Measurements from ENCODE around the gene KCNQ1.

The KCNQ1 gene

GRCh38 chr11:2462543-2462985 lies 17.8 kb downstream of the KCNQ1 start:
- no peak for DNase-seq

- no peak for DNase-seq
These were observed 18.4 kb downstream of the KCNQ1 start for GRCh38 chr11:2462986-2463765.

- DNase-seq: no peak
These were observed 19.0 kb downstream of the KCNQ1 start for GRCh38 chr11:2463766-2464277.

- no peak for DNase-seq
These were observed 19.8 kb downstream of the KCNQ1 start for GRCh38 chr11:2464451-2465165.

- DNase-seq: no peak
These were observed 20.6 kb downstream of the KCNQ1 start for GRCh38 chr11:2465202-2466068.

- no peak for DNase-seq
These were observed 21.4 kb downstream of the KCNQ1 start for GRCh38 chr11:2466069-2466801.

GRCh38 chr11:2466869-2467694 lies 22.3 kb downstream of the KCNQ1 start:
- DNase-seq: no peak

GRCh38 chr11:2467695-2468055 lies 22.9 kb downstream of the KCNQ1 start:
- DNase-seq: no peak

GRCh38 chr11:2468363-2469235 lies 23.8 kb downstream of the KCNQ1 start:
- no peak for DNase-seq

- no peak for DNase-seq
These were observed 25.7 kb downstream of the KCNQ1 start for GRCh38 chr11:2470495-2470894.

GRCh38 chr11:2471048-2471803 lies 26.4 kb downstream of the KCNQ1 start:
- no peak for DNase-seq

GRCh38 chr11:2471804-2472096 lies 26.9 kb downstream of the KCNQ1 start:
- no peak for DNase-seq

- DNase-seq: no peak
These were observed 27.8 kb downstream of the KCNQ1 start for GRCh38 chr11:2472428-2473186.

- no peak for DNase-seq
These were observed 28.7 kb downstream of the KCNQ1 start for GRCh38 chr11:2473361-2474058.

GRCh38 chr11:2474059-2474901 lies 29.5 kb downstream of the KCNQ1 start:
- no peak for DNase-seq

GRCh38 chr11:2475136-2475918 lies 30.5 kb downstream of the KCNQ1 start:
- DNase-seq: no peak

- DNase-seq: no peak
These were observed 32.4 kb downstream of the KCNQ1 start for GRCh38 chr11:2477254-2477653.

Measured in left hindlimb (tissue), 1 donor.